Skin epidermis (tissue), 12 donors: ENCODE results near the gene PIK3CA.
"Not testable (repeated sequence)": the region's sequence is repeated elsewhere in the genome, so short reads cannot be mapped to it uniquely, and the experiment has no call there.

Experiments
- H3K27ac ChIP-seq, 21 experiments: fragments of 200-600 bp; sonication (generic) in 11 of 21; one replicate each; pipeline ENCODE4 v1.5.0; 2020; ENCODE audit warnings: mild to moderate bottlenecking in 3 of 21, inconsistent platforms in 2 of 21, moderate library complexity in 2 of 21
- H3K4me3 ChIP-seq, 7 experiments: fragments of 200-600 bp; sonication (generic) in 2 of 7; one replicate each; pipeline ENCODE4 v1.5.0; 2020; ENCODE audit warnings: inconsistent platforms in 2 of 7, mild to moderate bottlenecking in 2 of 7, moderate library complexity in 1 of 7

The PIK3CA gene

GRCh38 chr3:179147873-179148615, at the start of gene PIK3CA:
TSS of gene PIK3CA (plus strand) at chr3:179148357. CDS start at chr3:179198826, 50,469 bp downstream.
- Histone ChIP-seq H3K27ac (peak within 1 kb of the TSS; percentile 94 to 99 (median 97)), H3K4me3 (peak within 1 kb of the TSS; percentile 84 to 97 (median 93))

GRCh38 chr3:179098388-179099077, 49.6 kb upstream of the PIK3CA start:
- H3K27ac ChIP-seq: peak overlapping the region in 1 of 21 experiments; percentile 39
- no peak overlapping the region for H3K4me3 ChIP-seq

DNA sequence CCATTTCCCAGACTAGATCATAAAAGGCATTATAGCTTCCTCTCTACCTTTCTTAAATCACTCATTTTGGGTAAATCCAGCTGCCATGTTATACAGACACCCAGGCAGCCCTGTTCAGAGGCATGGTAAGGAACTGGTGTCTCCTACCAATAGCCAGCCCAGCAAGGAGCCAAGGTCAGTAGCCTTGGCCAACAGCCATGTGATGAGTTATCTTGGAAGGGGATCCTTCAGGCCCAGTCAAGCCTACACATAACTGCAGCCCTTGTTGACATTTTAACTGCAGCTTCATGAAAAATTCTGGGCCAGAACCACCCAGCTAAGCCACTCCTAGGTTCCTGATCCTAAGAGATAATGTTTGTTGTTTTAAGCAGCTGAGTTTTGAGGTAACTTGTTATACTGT, 47.5 kb upstream of the PIK3CA start:
- no peak overlapping the region for H3K4me3 ChIP-seq
- no peak overlapping the region for H3K27ac ChIP-seq

DNA sequence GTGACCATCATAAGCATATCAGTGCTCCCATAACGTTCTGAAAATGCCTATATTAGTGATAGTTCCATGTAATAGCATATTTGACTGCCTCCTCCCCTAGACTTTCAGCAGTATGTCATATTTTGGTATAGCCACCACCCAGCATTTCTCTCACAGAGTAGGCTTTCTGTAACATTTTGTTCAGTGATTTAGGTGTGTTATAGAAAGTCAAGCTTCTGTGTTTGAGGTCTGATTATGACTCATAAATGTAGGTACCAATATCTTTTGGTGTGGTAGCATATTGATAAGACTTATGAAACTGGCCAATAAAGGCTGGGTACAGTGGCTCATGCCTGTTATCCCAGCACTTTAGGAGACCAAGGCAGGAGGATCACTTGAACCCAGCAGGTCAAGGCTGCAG, 42.3 kb upstream of the PIK3CA start:
- Histone ChIP-seq H3K27ac (no peak overlapping the region), H3K4me3 (no peak overlapping the region)

- no peak overlapping the region for H3K27ac ChIP-seq
- H3K4me3 ChIP-seq: no peak overlapping the region
These were observed 40.5 kb upstream of the PIK3CA start for GRCh38 chr3:179107617-179108016.

- H3K27ac ChIP-seq: no peak overlapping the region
- no peak overlapping the region for H3K4me3 ChIP-seq
These were observed 40.1 kb upstream of the PIK3CA start for GRCh38 chr3:179108086-179108485.

DNA sequence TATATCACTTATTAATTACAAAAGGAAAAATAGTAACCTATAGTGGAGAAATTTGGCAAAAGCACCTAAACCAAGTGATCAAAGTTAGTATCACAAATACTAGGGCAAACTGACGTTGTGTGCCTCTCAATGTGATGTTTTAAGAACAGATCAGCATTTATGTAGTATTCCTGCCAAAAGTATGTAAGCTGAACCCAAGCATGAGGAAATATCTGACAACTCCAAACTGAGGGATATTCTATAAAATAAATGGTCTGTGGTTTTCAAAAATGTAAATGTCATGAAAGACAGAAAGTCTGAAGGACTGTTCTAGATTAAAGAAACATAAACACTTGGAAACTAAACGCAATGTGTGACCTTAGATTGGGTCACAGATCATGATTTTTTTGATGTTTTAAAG, 34.3 kb upstream of the PIK3CA start:
- H3K27ac ChIP-seq: no peak overlapping the region
- no peak overlapping the region for H3K4me3 ChIP-seq

DNA sequence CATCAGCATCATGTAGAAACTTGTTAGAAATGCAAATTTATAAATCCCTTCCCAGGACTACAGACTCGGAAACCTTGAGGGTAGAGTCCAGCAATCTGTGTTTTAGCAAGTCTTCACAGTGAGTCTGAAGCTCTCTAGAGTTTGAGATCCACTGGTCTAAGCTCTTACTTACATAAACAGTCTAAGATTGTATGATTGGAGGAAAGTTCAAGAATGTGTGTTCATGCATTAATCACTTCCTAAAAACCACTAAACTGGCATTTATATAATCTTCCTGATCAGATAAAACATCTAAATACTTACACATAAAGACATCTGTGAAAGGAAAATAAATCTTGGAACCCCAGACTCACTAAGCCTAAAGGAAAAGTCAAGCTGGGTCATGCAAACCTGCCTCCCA, 32.7 kb upstream of the PIK3CA start:
- H3K27ac ChIP-seq, H3K4me3 ChIP-seq: not testable (repeated sequence)

DNA sequence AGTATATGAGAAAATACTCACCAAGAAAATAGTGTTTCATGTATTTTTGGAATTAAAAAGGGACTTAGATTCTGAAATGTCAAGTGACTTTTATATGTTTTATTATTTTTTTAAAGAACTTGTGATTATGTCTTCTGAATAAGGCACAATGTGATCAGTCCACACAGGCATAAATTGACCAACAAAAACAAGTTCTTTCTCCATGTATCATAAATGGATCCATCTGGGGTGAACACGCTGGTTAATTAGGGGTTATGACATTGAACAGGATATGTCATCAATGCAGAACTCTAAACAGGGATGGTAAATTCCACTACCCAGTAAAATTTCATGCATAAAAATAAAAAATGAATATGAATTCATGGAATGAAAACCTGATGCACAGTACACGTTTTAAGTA, 31.3 kb upstream of the PIK3CA start:
- H3K27ac ChIP-seq: no peak overlapping the region
- H3K4me3 ChIP-seq: no peak overlapping the region

DNA sequence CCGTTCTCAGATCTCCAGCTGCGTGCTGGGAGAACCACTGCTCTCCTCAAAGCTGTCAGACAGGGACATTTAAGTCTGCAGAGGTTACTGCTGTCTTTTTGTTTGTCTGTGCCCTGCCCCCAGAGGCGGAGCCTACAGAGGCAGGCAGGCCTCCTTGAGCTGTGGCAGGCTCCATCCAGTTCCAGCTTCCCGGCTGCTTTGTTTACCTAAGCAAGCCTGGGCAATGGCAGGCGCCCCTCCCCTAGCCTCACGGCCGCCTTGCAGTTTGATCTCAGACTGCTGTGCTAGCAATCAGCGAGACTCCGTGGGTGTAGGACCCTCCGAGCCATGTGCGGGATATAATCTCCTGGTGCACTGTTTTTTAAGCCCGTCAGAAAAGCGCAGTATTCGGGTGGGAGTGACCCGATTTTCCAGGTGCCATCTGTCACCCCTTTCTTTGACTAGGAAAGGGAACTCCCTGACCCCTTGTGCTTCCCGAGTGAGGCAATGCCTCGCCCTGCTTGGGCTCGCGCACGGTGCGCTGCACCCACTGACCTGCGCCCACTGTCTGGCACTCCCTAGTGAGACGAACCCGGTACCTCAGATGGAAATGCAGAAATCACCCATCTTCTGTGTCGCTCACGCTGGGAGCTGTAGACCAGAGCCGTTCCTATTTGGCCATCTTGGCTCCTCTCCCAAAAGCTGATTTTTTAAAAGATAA, 15.8 kb upstream of the PIK3CA start:
- H3K4me3 ChIP-seq: peak overlapping the region in 1 of 7 experiments; percentile 12
- not testable (repeated sequence) for H3K27ac ChIP-seq

GRCh38 chr3:179133575-179133974, 14.6 kb upstream of the PIK3CA start:
- no peak overlapping the region for H3K27ac ChIP-seq
- no peak overlapping the region for H3K4me3 ChIP-seq

GRCh38 chr3:179136195-179136594, 12.0 kb upstream of the PIK3CA start:
- Histone ChIP-seq H3K27ac (no peak overlapping the region), H3K4me3 (no peak overlapping the region)

DNA sequence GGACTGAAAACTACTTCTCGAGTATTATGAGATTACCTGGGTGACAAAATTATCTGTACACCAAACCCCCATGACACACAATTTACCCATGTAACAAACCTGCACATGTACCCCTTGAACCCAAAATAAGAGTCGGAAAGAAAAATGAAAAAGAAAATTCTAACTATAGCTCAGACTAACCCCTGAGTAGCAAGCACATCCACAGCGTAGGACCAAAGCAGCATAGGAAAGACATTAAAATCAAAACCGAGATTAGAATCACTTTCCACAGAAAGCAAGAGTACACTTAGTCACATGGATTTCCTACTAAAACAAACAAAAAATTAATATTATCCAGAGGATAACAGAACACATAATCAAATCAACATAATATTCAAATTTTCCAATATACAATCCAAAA, 6.3 kb upstream of the PIK3CA start:
- Histone ChIP-seq H3K27ac (no peak overlapping the region), H3K4me3 (no peak overlapping the region)

- peak overlapping the region in 19 of 21 experiments; percentile 69 to 99 (median 97) for H3K27ac ChIP-seq
- peak overlapping the region; percentile 84 to 97 (median 93) for H3K4me3 ChIP-seq
These were observed 1.1 kb upstream of the PIK3CA start for GRCh38 chr3:179146911-179147513.

GRCh38 chr3:179147514-179147872, 664 bp upstream of the PIK3CA start:
- Histone ChIP-seq H3K27ac (peak overlapping the region in 19 of 21 experiments; percentile 69 to 99 (median 97)), H3K4me3 (peak overlapping the region; percentile 84 to 97 (median 93))

DNA sequence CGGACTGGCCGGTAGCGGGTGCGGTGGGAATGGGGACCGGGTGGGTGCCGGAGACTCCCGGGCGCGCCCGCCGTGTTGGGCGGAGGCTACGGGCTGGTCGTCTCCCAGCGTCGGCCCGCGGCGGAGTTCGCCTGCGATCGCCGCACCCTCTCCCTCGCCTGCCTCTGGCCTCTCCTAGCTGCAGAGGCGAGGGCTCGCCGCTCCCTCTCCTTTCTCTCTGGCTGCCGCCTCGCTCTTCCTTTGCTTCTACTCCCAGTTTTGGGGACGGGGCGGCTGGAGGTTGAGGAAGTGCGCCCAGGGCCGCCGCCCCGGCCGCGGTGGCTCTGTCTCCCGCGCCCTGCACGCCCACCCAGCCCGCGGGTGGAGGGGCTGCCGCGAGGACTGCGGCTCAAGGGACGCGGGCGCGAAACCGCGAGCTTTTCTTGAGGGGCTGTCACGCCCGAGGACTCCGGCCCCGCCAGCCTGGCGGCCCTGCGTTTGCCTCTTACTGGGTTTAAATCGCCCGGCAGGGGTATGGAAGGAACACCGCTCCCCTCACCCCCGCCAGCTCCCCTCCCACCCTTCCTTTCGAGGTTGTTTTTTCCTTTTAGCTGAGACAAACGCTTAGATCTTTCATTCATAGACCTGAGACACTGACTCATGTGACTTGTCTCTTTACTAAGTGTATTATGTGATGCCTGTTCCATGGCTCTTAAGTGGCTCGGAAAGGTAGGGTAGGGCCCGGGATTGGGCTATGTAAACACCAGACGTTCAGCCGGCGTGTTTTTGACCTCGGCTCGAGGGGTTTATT, 654 bp downstream of the PIK3CA start:
- peak overlapping the region; percentile 94 to 99 (median 97) for H3K27ac ChIP-seq

GRCh38 chr3:179149406-179149867, 1.3 kb downstream of the PIK3CA start:
- peak overlapping the region; percentile 94 to 99 (median 97) for H3K27ac ChIP-seq
- peak overlapping the region; percentile 84 to 97 (median 93) for H3K4me3 ChIP-seq

More for the DNA sequence above, 654 bp downstream of the PIK3CA start:
- peak overlapping the region; percentile 84 to 97 (median 93) for H3K4me3 ChIP-seq

DNA sequence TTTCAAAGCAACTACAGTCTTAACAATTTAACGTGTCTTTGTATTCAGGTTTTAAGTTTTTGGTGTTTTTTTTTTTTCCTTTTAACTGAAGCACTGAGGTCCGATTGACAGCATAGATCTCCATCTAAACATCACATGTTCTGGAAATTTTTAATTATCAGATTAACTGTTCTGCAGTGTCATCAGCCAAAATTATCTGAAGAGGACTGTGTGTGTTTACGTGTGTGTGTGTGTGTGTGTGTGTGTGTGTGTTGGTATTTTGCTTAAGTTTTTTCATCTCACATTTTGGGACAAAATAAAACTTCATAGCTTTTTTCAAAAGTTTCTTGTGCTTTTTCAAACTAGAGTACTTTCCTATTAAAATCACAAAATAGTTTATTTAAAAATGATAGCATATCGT, 1.8 kb downstream of the PIK3CA start:
- Histone ChIP-seq H3K4me3 (peak overlapping the region in 4 of 7 experiments; percentile 84 to 97 (median 93)), H3K27ac (peak overlapping the region in 8 of 21 experiments; percentile 94 to 99 (median 98))

- H3K4me3 ChIP-seq: no peak overlapping the region
- H3K27ac ChIP-seq: no peak overlapping the region
These were observed 2.5 kb downstream of the PIK3CA start for GRCh38 chr3:179150610-179151009.
